D721Med (cell line): Measurements from ENCODE around the gene CPD.
"Not testable (repeated sequence)": the region's sequence is repeated elsewhere in the genome, so short reads cannot be mapped to it uniquely, and the experiment has no call there.

Experiments used
- DNase-seq: peaks from one replicate; pipeline ENCODE4 v3.0.0; 2011; ENCODE audit warnings: low spot score; ENCODE audit not compliant: insufficient read length
- FAIRE-seq: peaks from 2 replicates; lab custom pipeline; 2011; peaks lifted over from hg19 to GRCh38; lab: Jason Lieb, UNC
- TF ChIP-seq, protein P1 (sequence below): IDR thresholded peaks from 2 replicates; pipeline ENCODE4 v1.5.1; 2012; ENCODE audit warnings: mild to moderate bottlenecking, control low read depth; ENCODE audit not compliant: insufficient read depth; ENCODE audit errors: missing control alignments

Gene CPD

DNA sequence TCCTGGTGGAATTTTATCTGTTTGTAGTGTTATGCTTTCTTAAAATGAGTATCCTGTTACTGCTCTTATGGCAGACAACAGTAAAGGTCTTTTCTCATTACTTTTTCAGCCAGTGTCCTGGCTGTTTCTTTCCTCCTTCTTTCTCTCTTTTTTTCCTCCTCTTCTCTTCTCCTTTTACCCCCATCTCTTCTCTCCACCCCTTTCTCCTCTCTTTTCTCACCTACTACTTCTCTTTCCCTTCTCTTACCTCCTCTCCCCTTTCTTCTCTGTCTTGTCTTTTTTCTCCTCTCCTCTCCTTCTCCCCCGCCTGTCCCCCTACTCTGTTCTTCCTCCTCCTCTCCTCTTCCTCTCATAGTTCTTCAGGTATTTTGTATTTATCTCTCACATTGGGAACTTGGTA lies 48.9 kb downstream of the CPD start:
- TF ChIP-seq, protein P1, sequence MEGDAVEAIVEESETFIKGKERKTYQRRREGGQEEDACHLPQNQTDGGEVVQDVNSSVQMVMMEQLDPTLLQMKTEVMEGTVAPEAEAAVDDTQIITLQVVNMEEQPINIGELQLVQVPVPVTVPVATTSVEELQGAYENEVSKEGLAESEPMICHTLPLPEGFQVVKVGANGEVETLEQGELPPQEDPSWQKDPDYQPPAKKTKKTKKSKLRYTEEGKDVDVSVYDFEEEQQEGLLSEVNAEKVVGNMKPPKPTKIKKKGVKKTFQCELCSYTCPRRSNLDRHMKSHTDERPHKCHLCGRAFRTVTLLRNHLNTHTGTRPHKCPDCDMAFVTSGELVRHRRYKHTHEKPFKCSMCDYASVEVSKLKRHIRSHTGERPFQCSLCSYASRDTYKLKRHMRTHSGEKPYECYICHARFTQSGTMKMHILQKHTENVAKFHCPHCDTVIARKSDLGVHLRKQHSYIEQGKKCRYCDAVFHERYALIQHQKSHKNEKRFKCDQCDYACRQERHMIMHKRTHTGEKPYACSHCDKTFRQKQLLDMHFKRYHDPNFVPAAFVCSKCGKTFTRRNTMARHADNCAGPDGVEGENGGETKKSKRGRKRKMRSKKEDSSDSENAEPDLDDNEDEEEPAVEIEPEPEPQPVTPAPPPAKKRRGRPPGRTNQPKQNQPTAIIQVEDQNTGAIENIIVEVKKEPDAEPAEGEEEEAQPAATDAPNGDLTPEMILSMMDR: no peak
- FAIRE-seq (no peak), DNase-seq (no peak)

DNA sequence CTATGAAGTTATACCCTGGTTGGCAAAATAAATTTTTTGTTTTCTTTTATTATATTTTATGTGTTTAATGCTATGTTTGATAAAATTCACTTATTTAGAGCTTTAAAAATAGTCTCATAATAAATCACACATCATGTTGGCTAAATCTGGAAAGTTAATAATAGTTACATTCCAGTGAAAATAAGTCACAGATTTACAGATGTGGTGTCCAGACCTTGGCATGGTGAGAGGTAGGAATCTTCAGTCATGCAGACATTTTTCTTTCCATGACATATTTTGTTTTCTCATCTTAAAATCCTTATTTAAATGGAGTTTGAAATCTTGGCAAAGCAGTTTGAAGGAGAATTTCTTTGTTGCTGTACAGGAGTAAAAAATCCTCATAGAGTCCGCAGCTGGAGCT lies 50.4 kb downstream of the CPD start:
- DNase-seq (no peak), FAIRE-seq (no peak)
- TF ChIP-seq, protein P1: no peak

DNA sequence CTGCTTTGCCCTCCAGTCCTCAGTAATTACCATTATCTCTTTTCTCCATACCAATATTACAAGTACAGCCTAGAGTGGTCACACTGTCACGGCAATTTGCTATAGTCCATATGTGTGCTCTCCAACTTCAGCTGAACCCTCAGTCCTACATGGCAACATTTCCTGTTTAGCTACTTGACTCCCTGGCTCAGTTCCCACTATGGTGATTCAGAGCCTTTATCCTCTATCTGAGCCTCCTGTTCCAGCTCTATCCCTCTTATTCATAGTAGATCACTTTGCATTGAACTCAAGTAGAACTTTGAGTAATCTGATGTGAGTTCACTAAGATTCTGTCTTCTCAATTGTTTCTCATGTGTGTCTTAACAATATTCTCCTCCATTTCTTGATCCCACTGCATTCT lies 54.8 kb downstream of the CPD start:
- no peak for FAIRE-seq
- no peak for DNase-seq

DNA sequence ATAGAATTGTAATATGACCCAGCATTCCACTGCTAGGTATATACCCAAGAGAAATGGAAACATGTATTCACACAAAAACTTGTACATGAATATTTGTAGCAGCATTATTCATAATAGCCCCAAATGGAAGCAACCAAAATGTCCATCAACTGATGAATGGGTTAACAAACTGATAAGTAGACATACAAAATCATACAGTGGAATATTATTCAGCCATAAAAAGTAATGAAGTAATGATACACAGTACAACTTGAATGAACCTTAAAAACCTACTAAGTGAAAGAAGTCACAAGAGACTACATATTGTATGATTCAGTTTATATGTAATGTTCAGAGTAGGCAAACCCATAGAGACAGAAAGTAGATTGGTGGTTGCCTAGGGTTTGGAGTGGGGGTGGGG lies 58.0 kb downstream of the CPD start:
- FAIRE-seq (no peak), DNase-seq (no peak)
- TF ChIP-seq, protein P1: no peak

More for the DNA sequence above, 54.8 kb downstream of the CPD start:
- TF ChIP-seq, protein P1: no peak

DNA sequence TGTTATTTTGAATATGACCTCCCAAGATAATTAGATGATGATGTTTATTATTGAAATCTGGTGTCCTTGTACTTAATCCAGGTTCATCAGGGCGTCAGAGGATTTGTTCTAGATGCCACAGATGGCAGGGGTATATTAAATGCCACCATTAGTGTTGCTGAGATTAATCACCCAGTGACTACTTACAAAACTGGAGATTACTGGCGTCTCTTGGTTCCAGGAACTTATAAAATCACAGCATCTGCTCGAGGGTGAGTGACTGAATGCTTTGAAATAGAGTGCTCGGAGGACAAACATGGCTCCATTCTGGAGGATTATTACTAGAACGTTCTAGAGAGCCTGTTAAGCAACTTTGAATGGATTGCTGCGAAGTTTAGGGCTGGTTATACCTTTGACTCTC lies 65.0 kb downstream of the CPD start:
- TF ChIP-seq, protein P1: no peak
- peak; percentile 34 for DNase-seq
- peak; percentile 99 for FAIRE-seq

DNA sequence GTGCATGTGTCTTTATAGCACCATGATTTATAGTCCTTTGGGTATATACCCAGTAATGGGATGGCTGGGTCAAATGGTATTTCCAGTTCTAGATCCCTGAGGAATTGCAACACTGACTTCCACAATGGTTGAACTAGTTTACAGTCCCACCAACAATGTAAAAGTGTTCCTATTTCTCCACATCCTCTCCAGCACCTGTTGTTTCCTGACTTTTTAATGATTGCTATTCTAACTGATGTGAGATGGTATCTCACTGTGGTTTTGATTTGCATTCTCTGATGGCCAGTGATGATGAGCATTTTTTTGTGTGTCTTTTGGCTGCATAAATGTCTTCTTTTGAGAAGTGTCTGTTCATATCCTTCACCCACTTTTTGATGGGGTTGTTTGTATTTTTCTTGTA lies 67.9 kb downstream of the CPD start:
- not testable (repeated sequence) for DNase-seq, FAIRE-seq

DNA sequence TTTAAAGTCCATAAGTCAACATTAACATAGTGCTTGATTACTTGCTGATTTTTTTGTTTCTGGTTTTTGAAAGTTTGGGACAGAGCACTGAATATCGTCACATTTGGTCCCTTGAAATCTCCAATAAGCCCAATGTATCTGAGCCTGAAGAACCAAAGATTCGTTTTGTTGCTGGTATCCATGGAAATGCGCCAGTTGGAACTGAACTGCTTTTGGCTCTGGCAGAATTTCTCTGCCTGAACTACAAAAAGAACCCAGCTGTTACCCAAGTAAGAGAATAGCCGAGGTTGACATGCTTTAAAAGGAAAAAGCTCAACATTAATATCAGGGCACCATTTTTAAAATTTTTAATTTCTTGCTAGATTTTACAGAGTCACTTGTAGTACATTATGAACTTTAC lies 70.8 kb downstream of the CPD start:
- DNase-seq (no peak), FAIRE-seq (peak; percentile 67)
- TF ChIP-seq, protein P1: no peak
